Measurements from ENCODE around the gene CRB1.

- TF ChIP-seq CTCF (IDR thresholded peaks at IDR 0.05) = no peak
- no peak for TF ChIP-seq POLR2AphosphoS5 (IDR thresholded peaks at IDR 0.05)
- no peak for TF ChIP-seq POLR2A (IDR thresholded peaks at IDR 0.05)
Measured at GRCh38 chr1:197468543-197469175, 200.6 kb downstream of the CRB1 start.

Data from sigmoid colon (tissue), 4 donors.